C1 segment of cervical spinal cord (tissue), 14 donors: ENCODE measurements around the gene KIAA1671.
A peak's percentile ranks its signal among the peaks of the same experiment; 100 is the strongest.

Experiments used
- DNase-seq, 14 donors: peaks; one replicate each; lab custom pipeline; 2025; lab: John Stamatoyannopoulos, UW

The KIAA1671 gene

GRCh38 chr22:25039255-25039654, 86.7 kb downstream of the KIAA1671 start:
- no peak for DNase-seq

- DNase-seq = no peak
Observed at GRCh38 chr22:25039754-25040153, 87.2 kb downstream of the KIAA1671 start.

GRCh38 chr22:25045159-25045558, 92.6 kb downstream of the KIAA1671 start:
- peak in 1 of 14 donors; percentile 17 for DNase-seq

DNA sequence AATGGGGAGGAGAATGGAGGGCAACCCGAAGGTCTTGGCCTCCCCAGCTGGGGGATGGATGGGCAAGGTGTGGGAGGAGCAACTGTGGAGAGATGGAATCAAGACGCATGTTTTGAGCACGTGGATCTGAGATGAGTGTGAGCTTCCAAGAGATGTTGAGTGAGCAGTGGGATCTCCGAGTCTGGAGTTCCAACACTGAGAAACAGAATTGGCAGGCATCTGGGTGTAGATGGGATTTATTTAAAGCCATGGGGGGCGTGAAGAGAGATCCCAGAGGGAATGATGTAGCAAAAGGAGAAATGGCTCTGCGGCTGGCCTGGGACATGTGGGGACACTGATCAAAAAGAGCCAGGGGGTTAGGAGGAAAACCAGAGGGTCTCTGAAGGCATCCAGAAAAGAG, 95.6 kb downstream of the KIAA1671 start:
- no peak for DNase-seq

DNA sequence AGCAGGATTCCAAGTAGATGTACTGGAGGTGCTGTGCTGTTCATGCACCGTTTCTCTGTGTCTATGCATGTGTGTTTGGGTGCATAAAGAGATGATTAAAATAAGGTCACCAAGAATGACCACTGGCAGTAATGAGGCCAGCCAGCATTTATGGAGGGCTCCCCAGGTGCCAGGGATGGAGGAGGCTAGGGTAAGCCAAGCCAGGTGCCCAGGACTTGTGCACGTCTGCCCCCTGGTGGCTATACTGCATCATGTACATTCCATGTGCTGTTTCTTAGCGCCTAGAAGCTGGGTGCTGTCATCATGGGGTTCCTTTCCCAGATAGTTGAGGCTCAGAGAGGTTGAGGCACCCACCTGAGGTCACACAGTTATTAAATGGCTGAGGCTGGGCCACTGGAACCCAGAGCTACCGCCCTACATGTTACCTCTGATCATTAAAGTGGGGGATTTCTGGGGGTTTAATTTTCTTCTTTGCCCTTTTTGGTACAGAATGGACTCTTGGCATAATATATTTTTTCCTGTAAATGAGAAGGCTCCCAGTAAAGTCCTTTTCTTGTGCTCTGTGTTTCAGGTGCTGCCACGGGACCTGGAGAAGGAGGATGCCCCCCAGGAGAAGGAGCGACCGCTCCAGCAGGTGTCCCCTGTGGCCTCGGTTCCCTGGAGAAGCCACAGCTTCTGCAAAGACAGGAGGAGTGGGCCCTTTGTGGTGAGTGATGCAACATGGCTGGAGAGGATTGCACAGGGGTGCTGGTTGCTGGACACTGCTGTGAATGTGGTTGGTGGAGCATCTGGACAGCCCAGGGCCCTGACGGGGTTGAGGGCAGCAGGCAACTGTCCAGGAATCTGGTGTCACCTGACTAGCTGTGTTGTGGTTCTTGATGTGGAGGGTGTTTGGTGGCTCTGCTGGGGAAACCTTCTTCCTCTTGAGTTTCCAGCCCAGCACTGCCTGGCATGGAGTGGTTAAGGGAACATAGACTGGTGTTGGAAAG, 96.4 kb downstream of the KIAA1671 start:
- peak in 8 of 14 donors; percentile 5 to 42 (median 15) for DNase-seq

GRCh38 chr22:25049770-25050169, 97.3 kb downstream of the KIAA1671 start:
- no peak for DNase-seq

DNA sequence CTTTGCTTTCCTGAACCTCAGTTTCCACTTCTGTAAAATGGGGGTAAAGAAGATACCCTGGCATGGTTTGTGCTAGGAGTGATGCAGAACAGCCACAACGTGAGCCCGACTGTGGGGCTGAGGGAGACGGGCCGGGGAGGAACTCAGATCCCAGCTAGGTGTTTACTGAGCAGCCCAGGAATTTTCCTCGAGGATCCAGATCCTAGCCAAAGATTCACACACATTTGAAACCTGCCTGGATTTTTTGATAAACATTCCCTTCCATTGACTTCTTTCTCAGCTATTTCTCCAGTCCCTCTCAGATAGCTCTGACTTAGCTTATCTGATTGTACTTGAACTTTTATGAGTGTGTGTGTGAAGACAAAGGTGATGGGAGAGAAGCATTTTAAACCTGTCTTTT, 98.0 kb downstream of the KIAA1671 start:
- DNase-seq = no peak

DNA sequence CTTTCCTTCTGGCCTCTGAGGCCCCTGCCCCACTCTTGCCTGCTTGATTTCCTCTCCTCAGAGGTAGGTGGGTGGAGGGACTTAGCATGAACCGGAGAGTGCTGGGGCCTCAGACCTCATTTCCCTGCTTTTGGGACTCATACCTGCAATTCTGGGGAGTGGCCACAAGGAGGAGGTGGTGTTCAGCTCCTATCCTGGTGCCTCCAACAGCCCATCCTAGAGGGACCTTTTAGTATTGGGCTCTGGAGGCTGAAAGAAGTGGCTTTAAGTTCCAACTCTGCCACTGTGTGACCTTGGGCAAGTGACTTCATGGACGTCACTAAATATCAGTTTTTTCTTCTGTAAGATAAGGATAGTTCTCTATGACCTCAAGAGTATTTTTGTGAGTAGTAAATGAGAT, 98.6 kb downstream of the KIAA1671 start:
- no peak for DNase-seq

- DNase-seq = peak in 1 of 14 donors; percentile 24
Observed at GRCh38 chr22:25051983-25052710, 99.6 kb downstream of the KIAA1671 start.

DNA sequence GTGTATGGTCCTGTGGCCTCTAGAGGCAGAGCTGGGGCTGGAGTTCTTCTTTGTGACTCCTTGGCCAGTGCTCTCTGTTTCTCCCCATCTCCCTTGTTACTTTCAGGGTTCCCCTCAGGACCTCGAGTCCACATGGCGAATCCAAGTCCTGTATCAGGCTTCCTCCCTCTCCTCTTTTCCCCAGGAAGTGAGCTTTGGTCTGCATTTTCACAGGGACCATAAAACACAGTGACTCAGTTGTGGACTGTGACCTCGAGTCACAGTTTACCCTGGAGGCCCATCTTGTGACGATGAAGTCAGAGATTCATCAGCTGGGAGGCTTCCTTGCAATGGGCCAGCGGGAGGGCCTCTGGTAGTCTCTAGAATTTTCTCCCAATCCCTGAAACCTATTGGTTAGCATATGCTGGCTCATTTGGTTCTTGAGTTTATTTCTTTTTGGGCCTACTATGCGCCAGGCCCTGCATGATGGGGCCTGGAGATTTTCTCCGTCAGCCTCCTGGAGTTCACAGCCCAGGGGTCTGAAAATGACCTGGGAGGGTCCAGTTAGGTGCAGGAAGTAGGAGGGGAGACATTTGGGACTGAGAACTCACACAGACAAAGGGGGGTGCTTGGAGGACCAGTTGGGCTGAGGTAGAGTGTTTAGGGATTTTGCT, 100.8 kb downstream of the KIAA1671 start:
- no peak for DNase-seq

DNA sequence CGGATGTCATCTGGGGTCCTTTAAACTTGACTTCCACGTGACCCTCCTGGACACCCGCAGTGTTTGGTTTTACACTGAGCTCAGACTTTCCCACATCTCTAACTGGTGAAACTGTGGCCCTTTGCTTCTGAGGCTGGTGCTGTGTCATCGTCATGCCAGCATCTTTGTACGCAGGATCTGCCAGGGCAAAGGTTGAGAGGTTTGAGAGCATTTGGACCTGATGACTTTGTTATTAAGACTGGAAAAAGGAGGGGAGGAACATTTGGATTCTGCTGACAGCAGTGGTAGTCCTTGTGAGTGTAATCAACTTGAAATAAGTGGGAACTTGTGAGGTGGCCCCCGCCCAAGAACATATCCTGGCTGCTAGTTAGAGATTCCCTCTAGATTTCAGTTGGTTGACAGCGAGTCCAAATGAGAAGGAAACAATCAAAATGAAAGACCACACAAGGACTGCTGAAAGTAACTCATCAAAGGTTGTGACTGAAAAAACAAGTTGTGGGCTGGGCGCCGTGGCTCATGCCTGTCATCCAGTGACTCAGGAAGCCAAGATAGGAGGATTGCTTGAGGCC, 102.5 kb downstream of the KIAA1671 start:
- peak in 5 of 14 donors; percentile 26 to 56 (median 33) for DNase-seq

DNA sequence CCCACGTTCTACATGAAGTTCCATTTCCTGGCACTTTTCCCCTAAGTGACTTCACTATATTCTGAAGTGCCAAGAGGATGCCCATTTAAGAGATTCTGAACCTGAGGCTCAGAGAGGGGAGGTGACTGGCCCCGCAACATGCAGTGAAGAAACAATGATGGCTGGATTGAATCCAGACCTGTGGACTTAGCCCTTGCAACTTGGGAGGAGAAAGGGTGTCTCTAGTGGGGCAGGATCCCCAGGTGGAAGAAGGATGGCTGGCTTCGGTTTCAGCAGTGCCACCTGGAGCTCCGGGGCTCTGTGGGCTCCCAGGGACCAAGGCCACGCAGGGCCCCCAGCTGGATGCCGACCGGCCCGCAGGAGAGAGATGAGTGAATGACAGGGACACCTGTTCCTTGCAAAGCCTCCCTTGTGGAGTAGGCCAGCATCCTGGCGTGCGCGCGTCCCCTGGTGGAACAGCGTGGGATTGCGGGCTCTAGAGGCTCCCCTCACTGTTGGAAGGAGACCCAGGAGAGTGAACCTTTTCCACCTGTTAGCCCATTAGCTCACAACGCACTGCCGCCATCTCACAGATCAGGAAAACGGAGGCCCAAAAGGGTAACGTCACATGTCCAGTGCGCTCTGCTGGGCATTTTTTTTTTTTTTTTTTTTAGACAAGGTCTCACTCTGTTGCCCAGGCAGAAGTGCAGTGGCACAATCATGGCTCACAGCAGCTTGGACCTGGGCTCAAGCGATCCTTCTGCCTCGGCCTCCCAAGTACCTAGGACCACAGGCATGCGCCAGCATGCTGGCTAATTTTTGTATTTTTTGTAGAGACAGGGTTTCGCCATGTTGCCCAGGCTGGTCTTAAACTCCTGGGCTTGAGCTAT, 104.7 kb downstream of the KIAA1671 start:
- peak in 7 of 14 donors; percentile 7 to 54 (median 18) for DNase-seq

GRCh38 chr22:25059438-25059837, 106.9 kb downstream of the KIAA1671 start:
- no peak for DNase-seq

DNA sequence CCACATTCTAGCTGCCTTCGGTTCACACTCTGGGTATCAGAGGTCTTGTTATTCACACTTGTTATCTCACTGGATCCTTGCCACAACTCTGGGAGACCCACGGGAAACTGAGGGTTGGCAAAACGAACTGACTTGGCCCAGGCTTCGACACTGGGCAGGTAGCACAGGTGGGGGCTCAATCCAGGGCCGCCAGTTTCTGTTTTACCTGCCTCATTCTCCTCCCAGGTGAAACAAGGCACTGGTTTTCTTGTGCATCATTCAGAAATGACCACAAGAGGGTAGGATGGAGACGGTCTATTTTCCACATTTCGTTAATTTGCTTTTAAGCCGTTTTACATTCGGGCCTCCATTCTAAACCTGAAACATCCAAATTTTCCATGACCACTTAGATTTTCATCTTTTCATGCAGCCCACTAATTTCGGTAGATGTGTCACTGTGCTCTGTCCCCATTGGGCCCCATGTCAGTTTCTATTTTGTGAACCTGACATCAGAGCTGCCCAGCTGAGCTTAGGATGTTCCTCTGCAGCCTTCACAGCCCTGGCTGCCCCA, 108.1 kb downstream of the KIAA1671 start:
- no peak for DNase-seq

- no peak for DNase-seq
Observed at GRCh38 chr22:25061134-25061533, 108.6 kb downstream of the KIAA1671 start.

DNA sequence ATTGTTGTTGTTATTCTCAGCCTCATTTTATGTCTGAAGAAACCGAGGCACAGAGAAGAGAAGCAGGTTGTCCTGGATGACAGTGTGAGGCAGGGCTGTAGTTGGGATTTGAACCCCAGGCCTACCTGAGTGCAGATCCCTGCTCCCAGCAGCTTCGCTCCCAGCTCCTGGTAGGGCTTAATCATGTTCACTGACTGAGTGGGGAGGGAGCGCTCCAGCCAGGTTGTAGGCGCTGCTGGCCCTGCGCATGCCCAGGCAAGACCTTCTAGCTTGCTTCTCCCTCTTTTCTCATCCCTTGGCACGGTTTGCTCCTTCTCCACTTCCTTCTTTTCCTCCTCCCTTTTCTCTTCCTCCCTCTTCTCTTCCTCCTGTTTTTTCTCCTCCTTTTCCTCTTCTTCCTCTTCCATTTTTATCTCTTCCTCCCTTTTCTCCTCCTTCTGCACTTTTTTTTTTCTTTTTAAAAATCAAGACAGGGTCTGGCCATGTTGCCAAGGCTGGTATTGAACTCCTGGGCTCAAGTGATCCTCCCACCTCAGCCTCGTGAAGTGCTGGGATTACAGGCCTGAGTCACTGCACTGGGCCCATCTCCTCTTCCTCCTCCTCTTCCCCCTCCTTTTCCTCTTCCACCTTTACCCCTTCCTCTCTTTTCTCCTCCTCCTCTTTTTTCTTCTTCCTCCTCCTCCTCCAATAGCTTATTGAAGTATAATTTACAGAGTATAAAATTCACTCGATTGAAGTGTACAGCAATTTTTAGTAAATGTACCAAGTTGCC, 109.3 kb downstream of the KIAA1671 start:
- DNase-seq = no peak

DNA sequence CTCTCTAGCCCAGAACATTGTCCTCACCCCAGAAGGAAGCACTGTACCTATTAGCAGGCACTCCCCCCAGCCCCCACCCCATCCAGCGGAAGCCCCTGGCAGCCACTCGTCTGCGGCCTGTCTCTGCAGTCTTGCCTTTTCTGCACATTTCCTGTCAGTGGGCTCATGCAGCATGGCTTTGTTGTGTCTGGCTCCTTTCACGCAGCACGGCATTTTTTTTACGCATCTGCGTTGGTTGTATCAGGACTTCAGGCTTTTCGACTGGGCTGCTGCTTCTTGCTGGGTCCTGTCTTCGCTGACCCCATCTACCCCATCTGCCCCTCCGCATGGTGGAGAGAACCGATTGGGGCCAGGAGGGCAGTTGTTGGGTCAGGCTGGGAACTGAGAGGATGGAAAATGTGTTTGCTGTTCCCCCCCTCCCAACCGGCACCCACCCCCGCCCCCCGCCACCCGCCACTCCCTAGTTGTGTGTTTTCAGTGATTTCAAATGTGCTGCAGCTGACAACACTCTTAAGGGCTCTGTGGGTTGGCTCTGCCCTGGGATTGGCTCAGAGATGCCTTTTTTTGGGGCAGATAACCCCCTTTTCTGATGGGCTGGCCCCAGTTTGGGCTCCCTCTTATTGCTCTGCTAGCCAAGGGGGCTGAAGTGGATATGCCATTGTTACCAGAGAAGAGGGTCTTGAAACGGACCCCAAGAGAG, 110.0 kb downstream of the KIAA1671 start:
- DNase-seq = no peak

DNA sequence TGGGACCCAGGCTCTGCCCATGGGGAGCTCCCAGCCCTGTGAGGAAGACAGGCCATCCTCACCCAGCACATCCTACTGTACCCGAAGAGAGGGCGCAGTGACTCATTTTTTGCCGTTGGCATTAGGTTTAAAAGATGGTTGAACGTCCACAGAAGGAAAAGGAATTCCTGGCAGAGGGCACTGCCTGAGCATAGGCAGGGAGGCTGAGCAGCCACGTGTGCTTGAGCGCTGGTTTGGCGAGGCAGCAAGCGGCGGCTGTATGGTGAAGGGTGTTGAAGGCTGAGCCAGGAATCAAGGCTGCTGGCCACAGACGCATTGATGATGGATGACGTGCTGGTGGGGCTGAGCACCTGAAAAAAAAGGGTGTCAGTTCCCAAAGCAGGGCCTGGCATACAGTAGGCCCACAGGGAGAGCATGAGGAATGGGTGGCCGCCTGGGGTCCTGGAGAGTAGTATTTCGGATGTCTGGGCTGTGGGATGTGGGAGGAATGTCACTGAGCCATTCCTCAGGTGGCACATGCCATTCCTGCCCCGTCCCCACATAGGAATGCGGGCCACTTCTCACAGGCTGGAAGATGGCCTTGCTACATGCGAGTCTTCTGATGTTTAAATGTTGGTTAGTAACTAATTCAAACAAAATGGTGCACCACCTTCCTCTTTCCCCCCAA, 112.5 kb downstream of the KIAA1671 start:
- DNase-seq = no peak
